SK-N-SH treated with all-trans-retinoic acid at 6 μM for 48 hours (cell line): ENCODE measurements around the gene DEGS1.

Experiments
- ATAC-seq: fragments of 200-7000 bp; cut with Tn5 transposase; 3 replicates; pipeline ENCODE4 v1.9.1; 2020; ENCODE audit warnings: mild to moderate bottlenecking, moderate library complexity
- ARNTL ChIP-seq: fragments of 450-650 bp; formaldehyde crosslinking; IDR thresholded peaks from 2 replicates; pipeline ENCODE4 v1.5.0; 2020; ENCODE audit warnings: low read depth, mild to moderate bottlenecking, moderate library complexity, borderline replicate concordance
- BACH2 ChIP-seq: fragments of 250-450 bp; sonication (Bioruptor Pico); IDR thresholded peaks from 2 replicates; pipeline ENCODE4 v1.9.0; 2021; ENCODE audit warnings: mild to moderate bottlenecking, borderline replicate concordance
- CSDC2 ChIP-seq: fragments of 250-450 bp; sonication (Bioruptor Pico); IDR thresholded peaks from 2 replicates; pipeline ENCODE4 v1.5.0; 2020; ENCODE audit warnings: mild to moderate bottlenecking, moderate library complexity
- ESRRG ChIP-seq: fragments of 250-450 bp; sonication (Bioruptor Pico); IDR thresholded peaks from 2 replicates; pipeline ENCODE4 v1.6.1; 2021; ENCODE audit warnings: mild to moderate bottlenecking
- OSR1 ChIP-seq: fragments of 250-450 bp; sonication (Bioruptor Pico); IDR thresholded peaks from 2 replicates; pipeline ENCODE4 v1.8.0; 2022; ENCODE audit warnings: moderate library complexity, mild to moderate bottlenecking, inconsistent platforms
- PPARA ChIP-seq: fragments of 250-450 bp; sonication (Bioruptor Pico); IDR thresholded peaks from 2 replicates; pipeline ENCODE4 v1.5.0; 2020; ENCODE audit warnings: mild to moderate bottlenecking, borderline replicate concordance
- RARB ChIP-seq: fragments of 250-450 bp; sonication (Bioruptor Pico); IDR thresholded peaks from 2 replicates; pipeline ENCODE4 v1.8.0; 2021; ENCODE audit warnings: mild to moderate bottlenecking, moderate library complexity
- SNAI2 ChIP-seq: fragments of 250-450 bp; sonication (Bioruptor Pico); IDR thresholded peaks from 2 replicates; pipeline ENCODE4 v1.5.0; 2020; ENCODE audit warnings: mild to moderate bottlenecking, moderate library complexity
- TCF4 ChIP-seq: fragments of 250-450 bp; sonication (Bioruptor Pico); IDR thresholded peaks from 2 replicates; pipeline ENCODE4 v1.8.0; 2021; ENCODE audit warnings: mild to moderate bottlenecking, moderate library complexity, borderline replicate concordance
- TOX ChIP-seq: fragments of 250-450 bp; sonication (Bioruptor Pico); IDR thresholded peaks from 2 replicates; pipeline ENCODE4 v1.8.0; 2021; ENCODE audit warnings: mild to moderate bottlenecking, moderate library complexity, borderline replicate concordance
- ZC3H10 ChIP-seq: fragments of 250-450 bp; sonication (Bioruptor Pico); IDR thresholded peaks from 2 replicates; pipeline ENCODE4 v1.5.1; 2021; ENCODE audit warnings: mild to moderate bottlenecking, moderate library complexity
- ZFP3 ChIP-seq: fragments of 250-450 bp; sonication (Bioruptor Pico); IDR thresholded peaks from 2 replicates; pipeline ENCODE4 v1.5.0; 2020; ENCODE audit warnings: mild to moderate bottlenecking, moderate library complexity
- ZNF565 ChIP-seq: fragments of 450-650 bp; formaldehyde crosslinking; conservative IDR thresholded peaks from 2 replicates; pipeline ENCODE4 v1.5.0; 2020; ENCODE audit warnings: low read depth, mild to moderate bottlenecking, moderate library complexity
- ZNF70 ChIP-seq: fragments of 450-650 bp; formaldehyde crosslinking; IDR thresholded peaks from 2 replicates; pipeline ENCODE4 v1.5.0; 2020; ENCODE audit warnings: mild to moderate bottlenecking, moderate library complexity
- ZNF8 ChIP-seq: fragments of 450-650 bp; formaldehyde crosslinking; IDR thresholded peaks from 2 replicates; pipeline ENCODE4 v1.5.0; 2020; ENCODE audit warnings: mild to moderate bottlenecking, moderate library complexity
- TF ChIP-seq, protein P1 (sequence below): fragments of 250-450 bp; sonication (Bioruptor Pico); IDR thresholded peaks from 2 replicates; pipeline ENCODE4 v1.5.1; 2020; ENCODE audit warnings: low read depth, mild to moderate bottlenecking, moderate library complexity
- TF ChIP-seq, protein P2 (sequence below): fragments of 250-450 bp; sonication (Bioruptor Pico); IDR thresholded peaks from 2 replicates; pipeline ENCODE4 v1.5.1; 2021; ENCODE audit warnings: mild to moderate bottlenecking, moderate library complexity
- TF ChIP-seq, protein P3 (sequence below): fragments of 250-450 bp; sonication (Bioruptor Pico); IDR thresholded peaks from 2 replicates; pipeline ENCODE4 v1.8.0; 2021; ENCODE audit warnings: low read depth, mild to moderate bottlenecking, moderate library complexity, borderline replicate concordance
- TF ChIP-seq, protein P4 (sequence below): fragments of 250-450 bp; sonication (Bioruptor Pico); IDR thresholded peaks from 2 replicates; pipeline ENCODE4 v1.5.0; 2020; ENCODE audit warnings: mild to moderate bottlenecking, moderate library complexity

Gene DEGS1

DNA sequence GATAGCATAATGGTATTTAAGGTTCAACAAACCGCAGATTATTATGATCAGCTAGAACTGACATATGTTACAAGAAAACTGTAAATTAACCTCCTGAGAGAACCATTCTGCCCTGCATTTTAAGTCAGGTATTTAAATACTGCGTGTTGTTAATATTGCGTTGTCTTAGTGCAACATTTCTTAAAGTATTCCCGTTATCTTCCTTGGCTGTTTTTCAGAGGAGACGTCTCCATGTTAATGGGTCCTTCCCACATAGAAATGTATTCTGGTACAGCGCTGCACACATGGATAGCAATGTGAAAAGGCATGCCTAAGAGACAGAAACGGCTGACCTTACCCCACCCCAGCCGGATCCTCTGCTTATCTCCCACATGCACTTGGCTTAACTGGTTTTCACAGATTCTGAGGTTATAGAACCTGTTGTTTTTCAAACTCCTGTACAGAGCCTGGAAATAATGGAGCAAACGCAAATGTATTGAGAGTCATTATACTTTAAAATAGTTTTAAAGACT, 22.8 kb upstream of the DEGS1 start:
- TF ChIP-seq ZNF8 (no peak), ZC3H10 (no peak), CSDC2 (CRISPR knock-in tag) (no peak), OSR1 (CRISPR knock-in tag) (no peak), SNAI2 (CRISPR knock-in tag) (no peak), BACH2 (CRISPR knock-in tag) (no peak), ZNF70 (CRISPR knock-in tag) (no peak), ESRRG (CRISPR knock-in tag) (no peak), TCF4 (CRISPR knock-in tag) (no peak), ARNTL (CRISPR knock-in tag) (no peak), ZNF565 (CRISPR knock-in tag) (no peak), ZFP3 (CRISPR knock-in tag) (no peak)
- TF ChIP-seq, protein P1, sequence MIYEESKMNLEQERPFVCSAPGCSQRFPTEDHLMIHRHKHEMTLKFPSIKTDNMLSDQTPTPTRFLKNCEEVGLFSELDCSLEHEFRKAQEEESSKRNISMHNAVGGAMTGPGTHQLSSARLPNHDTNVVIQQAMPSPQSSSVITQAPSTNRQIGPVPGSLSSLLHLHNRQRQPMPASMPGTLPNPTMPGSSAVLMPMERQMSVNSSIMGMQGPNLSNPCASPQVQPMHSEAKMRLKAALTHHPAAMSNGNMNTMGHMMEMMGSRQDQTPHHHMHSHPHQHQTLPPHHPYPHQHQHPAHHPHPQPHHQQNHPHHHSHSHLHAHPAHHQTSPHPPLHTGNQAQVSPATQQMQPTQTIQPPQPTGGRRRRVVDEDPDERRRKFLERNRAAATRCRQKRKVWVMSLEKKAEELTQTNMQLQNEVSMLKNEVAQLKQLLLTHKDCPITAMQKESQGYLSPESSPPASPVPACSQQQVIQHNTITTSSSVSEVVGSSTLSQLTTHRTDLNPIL (CRISPR knock-in tag), result no peak
- TF ChIP-seq, protein P2, sequence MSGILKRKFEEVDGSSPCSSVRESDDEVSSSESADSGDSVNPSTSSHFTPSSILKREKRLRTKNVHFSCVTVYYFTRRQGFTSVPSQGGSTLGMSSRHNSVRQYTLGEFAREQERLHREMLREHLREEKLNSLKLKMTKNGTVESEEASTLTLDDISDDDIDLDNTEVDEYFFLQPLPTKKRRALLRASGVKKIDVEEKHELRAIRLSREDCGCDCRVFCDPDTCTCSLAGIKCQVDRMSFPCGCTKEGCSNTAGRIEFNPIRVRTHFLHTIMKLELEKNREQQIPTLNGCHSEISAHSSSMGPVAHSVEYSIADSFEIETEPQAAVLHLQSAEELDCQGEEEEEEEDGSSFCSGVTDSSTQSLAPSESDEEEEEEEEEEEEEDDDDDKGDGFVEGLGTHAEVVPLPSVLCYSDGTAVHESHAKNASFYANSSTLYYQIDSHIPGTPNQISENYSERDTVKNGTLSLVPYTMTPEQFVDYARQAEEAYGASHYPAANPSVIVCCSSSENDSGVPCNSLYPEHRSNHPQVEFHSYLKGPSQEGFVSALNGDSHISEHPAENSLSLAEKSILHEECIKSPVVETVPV (CRISPR knock-in tag), result no peak
- TF ChIP-seq, protein P3, sequence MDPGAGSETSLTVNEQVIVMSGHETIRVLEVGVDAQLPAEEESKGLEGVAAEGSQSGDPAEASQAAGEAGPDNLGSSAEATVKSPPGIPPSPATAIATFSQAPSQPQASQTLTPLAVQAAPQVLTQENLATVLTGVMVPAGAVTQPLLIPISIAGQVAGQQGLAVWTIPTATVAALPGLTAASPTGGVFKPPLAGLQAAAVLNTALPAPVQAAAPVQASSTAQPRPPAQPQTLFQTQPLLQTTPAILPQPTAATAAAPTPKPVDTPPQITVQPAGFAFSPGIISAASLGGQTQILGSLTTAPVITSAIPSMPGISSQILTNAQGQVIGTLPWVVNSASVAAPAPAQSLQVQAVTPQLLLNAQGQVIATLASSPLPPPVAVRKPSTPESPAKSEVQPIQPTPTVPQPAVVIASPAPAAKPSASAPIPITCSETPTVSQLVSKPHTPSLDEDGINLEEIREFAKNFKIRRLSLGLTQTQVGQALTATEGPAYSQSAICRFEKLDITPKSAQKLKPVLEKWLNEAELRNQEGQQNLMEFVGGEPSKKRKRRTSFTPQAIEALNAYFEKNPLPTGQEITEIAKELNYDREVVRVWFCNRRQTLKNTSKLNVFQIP (CRISPR knock-in tag), result no peak

DNA sequence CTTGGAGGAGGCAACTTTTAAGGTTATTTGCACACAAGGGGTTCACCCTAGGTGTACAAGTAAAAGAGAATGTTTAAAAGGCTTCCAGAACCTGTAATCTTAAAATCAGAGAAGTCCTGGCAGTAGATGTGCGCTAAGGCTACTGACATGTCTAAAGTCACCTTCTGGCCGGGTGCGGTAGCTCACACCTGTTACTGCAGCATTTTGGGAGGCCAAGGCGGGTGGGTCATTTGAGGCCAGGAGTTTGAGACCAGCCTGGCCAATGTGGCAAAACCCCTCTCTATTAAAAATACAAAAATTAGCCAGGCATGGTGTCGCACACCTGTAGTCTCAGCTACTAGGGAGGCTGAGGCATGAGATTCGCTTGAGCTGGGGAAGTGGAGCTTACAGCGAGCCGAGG, 20.3 kb upstream of the DEGS1 start:
- ATAC-seq, result no peak

More for the DNA sequence above, 22.8 kb upstream of the DEGS1 start:
- no peak for ATAC-seq

DNA sequence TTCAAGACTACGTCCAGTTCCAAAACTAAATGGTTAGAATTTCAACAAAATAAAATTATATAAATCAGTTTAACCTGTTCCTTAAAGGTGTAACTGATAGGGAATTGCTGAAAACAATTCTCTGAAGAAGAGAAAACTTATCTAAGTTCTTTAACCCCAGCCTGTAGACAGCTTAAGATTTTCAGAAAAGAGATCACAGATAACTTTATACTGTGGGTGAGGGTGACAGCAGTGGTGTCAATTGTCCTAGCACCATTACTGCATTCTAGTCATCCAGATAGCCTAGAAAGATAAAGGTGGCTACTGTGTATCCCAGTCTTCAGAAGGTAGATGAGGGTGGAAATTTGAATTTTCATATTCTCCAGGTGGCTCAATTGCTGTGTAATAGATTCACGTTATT, 19.7 kb upstream of the DEGS1 start:
- TF ChIP-seq, protein P3 (CRISPR knock-in tag), result no peak
- no peak for TF ChIP-seq ESRRG (CRISPR knock-in tag)
- ATAC-seq, result no peak

More for the DNA sequence above, 20.3 kb upstream of the DEGS1 start:
- TF ChIP-seq BACH2 (CRISPR knock-in tag) (no peak), RARB (CRISPR knock-in tag) (no peak), ZFP3 (CRISPR knock-in tag) (no peak), TOX (CRISPR knock-in tag) (no peak), SNAI2 (CRISPR knock-in tag) (no peak), PPARA (no peak), ZNF565 (CRISPR knock-in tag) (no peak)
- TF ChIP-seq, protein P2 (CRISPR knock-in tag), result no peak
- TF ChIP-seq, protein P4, sequence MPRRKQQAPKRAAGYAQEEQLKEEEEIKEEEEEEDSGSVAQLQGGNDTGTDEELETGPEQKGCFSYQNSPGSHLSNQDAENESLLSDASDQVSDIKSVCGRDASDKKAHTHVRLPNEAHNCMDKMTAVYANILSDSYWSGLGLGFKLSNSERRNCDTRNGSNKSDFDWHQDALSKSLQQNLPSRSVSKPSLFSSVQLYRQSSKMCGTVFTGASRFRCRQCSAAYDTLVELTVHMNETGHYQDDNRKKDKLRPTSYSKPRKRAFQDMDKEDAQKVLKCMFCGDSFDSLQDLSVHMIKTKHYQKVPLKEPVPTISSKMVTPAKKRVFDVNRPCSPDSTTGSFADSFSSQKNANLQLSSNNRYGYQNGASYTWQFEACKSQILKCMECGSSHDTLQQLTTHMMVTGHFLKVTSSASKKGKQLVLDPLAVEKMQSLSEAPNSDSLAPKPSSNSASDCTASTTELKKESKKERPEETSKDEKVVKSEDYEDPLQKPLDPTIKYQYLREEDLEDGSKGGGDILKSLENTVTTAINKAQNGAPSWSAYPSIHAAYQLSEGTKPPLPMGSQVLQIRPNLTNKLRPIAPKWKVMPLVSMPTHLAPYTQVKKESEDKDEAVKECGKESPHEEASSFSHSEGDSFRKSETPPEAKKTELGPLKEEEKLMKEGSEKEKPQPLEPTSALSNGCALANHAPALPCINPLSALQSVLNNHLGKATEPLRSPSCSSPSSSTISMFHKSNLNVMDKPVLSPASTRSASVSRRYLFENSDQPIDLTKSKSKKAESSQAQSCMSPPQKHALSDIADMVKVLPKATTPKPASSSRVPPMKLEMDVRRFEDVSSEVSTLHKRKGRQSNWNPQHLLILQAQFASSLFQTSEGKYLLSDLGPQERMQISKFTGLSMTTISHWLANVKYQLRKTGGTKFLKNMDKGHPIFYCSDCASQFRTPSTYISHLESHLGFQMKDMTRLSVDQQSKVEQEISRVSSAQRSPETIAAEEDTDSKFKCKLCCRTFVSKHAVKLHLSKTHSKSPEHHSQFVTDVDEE (CRISPR knock-in tag), result no peak
